COLO668 (cell line): ENCODE data around the gene STK4.

Experiments
- DNase-seq: peaks from one replicate; lab custom pipeline; 2025; ENCODE audit not compliant: unreplicated experiment; lab: John Stamatoyannopoulos, UW

STK4 gene

GRCh38 chr20:45104786-45105185 is 138.5 kb downstream of the STK4 start:
- no peak for DNase-seq

- no peak for DNase-seq
Observed at GRCh38 chr20:45105317-45105716, 139.0 kb downstream of the STK4 start.

- DNase-seq, result no peak
Observed at GRCh38 chr20:45109634-45110033, 143.3 kb downstream of the STK4 start.

GRCh38 chr20:45110301-45110700 is 144.0 kb downstream of the STK4 start:
- DNase-seq, result no peak

- no peak for DNase-seq
Observed at GRCh38 chr20:45111285-45111684, 145.0 kb downstream of the STK4 start.

GRCh38 chr20:45111799-45112471 is 145.6 kb downstream of the STK4 start:
- DNase-seq, result no peak

- DNase-seq, result no peak
Observed at GRCh38 chr20:45112754-45113153, 146.4 kb downstream of the STK4 start.

- no peak for DNase-seq
Observed at GRCh38 chr20:45113865-45114264, 147.6 kb downstream of the STK4 start.

- DNase-seq, result no peak
Observed at GRCh38 chr20:45114465-45115385, 148.4 kb downstream of the STK4 start, which contains the start of gene WFDC5. TSS of gene WFDC5 (minus strand) at chr20:45115174. CDS start at chr20:45115083, 91 bp downstream.

GRCh38 chr20:45115386-45115774 is 149.1 kb downstream of the STK4 start:
- no peak for DNase-seq

- DNase-seq, result no peak
Observed at GRCh38 chr20:45115829-45116228, 149.5 kb downstream of the STK4 start.

GRCh38 chr20:45117581-45117980 is 151.3 kb downstream of the STK4 start:
- DNase-seq, result no peak

GRCh38 chr20:45118028-45118427 is 151.7 kb downstream of the STK4 start:
- DNase-seq, result no peak

GRCh38 chr20:45119556-45120266 is 153.4 kb downstream of the STK4 start:
- DNase-seq, result no peak

GRCh38 chr20:45121388-45121787 is 155.1 kb downstream of the STK4 start:
- DNase-seq, result no peak

- DNase-seq, result no peak
Observed at GRCh38 chr20:45124365-45124764, 158.1 kb downstream of the STK4 start, which contains the start of gene WFDC12. TSS of gene WFDC12 (minus strand) at chr20:45124465. CDS start at chr20:45124447, 18 bp downstream.

GRCh38 chr20:45128099-45128498 is 161.8 kb downstream of the STK4 start:
- no peak for DNase-seq
